NCI-H1694 (cell line): ENCODE measurements around the gene MAP2K3.

Source experiments
- DNase-seq: peaks from one replicate; lab custom pipeline; 2025; lab: John Stamatoyannopoulos, UW

The MAP2K3 gene

DNA sequence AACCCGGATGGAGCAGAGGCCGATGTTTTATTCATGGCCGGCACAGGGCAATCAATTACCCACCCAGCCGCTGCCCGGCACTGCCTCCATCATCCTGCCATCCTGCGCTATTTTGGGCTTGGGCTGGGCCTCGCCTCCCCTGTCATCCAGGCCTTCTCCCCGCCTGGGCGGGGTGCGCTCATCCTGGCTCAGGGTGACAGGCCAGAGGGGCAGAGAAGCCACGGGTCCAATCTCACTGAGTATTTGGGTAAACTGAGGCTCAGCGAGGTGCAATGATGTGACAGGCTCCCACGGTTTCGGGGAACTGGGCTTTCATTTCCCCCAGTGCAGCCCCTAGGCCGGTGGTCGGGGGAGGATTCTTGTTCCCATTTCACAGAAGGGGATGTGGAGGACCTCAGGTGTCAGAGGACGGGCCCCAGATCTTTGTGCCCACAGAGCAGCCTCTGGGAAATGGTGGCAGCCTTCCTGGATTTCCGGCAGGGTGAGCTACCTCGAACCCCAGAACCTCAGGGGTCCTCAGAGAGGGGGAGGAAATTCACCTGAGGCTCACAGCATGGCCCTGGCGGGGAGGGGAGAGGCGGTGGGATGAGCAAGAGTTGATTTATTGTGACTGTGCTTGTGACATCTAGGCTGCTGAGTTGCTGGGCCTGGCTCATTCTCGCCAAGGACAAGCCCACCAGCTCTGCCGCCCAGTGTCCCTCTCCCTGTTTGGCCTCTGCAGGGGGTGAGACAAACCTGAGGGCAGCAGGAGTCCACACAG is 67.9 kb downstream of the MAP2K3 start:
- DNase-seq: no peak

DNA sequence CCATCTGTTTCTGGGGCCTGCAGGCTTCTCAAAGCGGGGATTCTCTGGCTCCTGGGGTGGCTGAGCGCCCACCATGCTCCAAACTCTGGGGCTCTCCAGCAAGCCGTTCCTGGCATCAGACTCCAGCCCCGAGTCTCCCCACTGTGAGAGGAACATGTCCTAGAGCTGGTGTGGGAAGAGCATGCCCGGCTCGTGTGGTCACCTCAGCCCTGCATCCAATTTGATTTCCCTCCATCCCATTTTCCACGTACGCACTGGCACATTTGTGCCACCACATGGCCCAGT is 68.4 kb downstream of the MAP2K3 start:
- no peak for DNase-seq

- no peak for DNase-seq
Observed at GRCh38 chr17:21353326-21354010, 69.0 kb downstream of the MAP2K3 start.

DNA sequence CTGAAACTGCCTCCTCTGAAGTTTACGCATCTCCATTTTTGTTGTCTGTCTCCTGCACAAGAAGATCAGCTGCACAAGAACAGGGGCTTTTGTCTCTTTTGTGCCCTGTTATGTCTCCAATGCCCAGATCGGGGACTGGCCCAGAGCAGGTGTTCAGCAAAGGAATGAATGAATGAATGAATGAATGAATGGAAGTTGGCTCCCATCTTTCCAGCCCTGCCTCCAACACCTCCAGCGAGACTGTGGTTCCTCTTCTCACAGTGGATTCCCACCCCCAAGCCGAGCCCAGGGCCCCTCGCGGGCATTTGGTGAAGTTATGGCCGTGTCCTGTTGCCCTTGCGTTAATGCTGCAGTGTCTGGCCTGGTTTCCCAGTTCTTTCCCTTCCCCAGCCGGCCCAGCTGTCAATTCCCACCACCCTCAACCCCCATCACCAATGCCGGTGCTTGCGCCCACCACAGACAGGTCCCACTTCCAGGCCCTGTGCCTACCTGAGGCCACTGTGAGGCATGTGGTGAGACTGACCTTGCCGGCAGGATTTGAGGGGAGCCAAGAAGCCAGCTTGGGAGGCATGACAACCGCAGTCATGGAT is 70.4 kb downstream of the MAP2K3 start:
- DNase-seq: no peak

DNA sequence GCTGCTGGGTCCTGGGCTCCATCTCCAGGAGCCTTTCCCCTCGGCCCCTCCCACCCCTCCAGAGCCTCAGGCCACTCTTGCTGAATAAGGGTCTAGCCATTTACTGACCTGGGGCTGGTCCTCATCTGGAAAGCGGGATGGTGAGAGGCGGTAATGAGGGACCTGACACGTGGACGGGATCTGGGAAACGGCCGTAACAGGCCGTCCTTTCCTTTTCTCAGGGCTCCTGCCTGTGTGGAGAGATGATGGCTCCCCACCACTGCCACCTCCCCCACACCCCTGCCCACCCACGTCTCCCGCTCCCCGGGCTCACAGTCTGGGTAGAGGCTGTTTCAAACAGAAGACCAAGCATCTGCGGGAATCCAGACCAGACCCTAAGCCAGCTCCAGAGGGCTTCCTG is 71.1 kb downstream of the MAP2K3 start:
- no peak for DNase-seq

- DNase-seq: no peak
Observed at GRCh38 chr17:21356537-21357127, 72.1 kb downstream of the MAP2K3 start.

GRCh38 chr17:21357281-21357680 is 72.8 kb downstream of the MAP2K3 start:
- no peak for DNase-seq

- no peak for DNase-seq
Observed at GRCh38 chr17:21357696-21358656, 73.5 kb downstream of the MAP2K3 start.

DNA sequence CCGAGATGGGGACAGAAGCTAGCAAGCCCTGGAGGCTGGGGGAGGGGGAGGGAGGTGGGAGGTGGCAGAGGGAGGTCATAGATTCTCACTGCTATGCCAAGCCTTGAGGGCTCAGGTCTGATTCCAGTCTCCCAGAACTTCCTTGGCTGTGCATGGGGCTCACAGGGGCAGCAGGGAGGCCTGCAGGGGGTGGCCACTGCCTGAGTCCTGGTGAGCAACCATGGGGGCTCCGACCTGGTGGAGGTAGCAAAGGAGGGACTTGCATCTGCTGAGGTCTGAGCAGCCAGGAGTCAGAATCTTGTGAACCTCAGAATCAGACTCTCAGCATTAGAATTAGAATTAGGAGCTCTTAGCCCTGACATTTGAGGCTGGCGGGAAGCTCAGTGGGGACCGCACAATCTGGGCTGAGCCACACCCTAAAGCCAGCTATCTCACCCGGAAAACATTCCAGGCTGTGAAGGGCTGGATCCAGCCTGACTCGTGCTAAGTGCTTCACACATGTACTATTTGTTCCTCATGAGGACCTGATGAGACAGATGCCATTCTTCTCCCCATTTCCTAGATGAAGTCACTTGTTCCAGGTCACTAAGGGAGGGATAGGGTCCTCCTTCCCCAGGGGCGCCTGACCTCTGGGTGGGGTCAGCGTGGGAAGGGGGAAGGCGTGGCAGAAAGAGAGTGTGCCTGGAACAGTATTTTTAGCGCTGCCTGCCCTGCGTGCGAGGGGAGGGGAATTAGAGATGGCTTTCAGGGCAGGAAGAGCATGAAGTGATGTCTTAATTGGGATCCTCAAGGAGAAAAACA is 74.4 kb downstream of the MAP2K3 start:
- no peak for DNase-seq

GRCh38 chr17:21359483-21359840 is 75.0 kb downstream of the MAP2K3 start:
- DNase-seq: no peak

DNA sequence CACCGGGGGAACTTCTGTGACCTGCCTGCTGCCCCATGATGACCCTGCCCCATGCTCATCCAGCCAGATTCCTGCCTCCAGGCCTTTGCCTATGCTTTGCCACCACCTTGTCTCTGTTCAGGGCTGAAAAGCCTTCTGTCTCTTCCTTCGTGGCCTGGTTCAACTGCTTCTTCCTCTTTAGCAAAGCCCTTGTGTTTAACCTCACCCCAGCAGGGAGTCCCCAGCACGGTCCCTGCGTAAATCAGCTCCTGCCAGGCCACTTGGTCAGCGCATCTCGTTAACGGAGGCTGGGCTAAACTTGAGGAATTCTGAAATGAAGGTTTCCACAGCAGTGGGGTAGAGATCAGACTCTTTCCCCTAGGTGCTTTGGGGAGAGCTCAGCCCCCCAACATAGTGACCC is 75.5 kb downstream of the MAP2K3 start:
- no peak for DNase-seq

GRCh38 chr17:21361020-21361809 is 76.7 kb downstream of the MAP2K3 start:
- DNase-seq: no peak

DNA sequence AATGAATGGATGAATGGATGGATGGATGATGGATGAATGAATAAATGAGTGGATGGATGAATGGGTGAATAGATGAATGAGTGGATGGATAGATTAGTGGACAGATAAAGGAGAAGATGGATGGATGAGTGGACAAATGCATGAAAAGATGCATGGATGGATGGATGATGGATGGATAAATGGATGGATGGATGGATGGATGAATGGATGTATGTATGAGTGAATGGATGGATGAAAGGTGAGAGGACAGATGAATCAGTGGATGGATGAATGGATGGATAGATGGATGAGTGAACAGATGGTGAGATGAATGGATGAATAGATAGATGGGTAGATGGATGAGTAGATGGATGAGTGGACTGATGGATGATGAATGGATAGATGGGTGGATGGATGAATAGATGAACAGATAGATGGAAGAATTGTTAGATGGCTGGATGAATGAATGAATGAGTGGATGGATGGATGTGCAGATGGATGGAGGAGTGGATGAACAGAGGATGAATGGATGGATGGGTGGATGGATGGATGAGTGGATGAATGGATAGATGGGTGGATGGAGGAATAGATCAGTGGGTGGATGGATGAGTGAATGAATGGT is 77.9 kb downstream of the MAP2K3 start:
- DNase-seq: no peak

DNA sequence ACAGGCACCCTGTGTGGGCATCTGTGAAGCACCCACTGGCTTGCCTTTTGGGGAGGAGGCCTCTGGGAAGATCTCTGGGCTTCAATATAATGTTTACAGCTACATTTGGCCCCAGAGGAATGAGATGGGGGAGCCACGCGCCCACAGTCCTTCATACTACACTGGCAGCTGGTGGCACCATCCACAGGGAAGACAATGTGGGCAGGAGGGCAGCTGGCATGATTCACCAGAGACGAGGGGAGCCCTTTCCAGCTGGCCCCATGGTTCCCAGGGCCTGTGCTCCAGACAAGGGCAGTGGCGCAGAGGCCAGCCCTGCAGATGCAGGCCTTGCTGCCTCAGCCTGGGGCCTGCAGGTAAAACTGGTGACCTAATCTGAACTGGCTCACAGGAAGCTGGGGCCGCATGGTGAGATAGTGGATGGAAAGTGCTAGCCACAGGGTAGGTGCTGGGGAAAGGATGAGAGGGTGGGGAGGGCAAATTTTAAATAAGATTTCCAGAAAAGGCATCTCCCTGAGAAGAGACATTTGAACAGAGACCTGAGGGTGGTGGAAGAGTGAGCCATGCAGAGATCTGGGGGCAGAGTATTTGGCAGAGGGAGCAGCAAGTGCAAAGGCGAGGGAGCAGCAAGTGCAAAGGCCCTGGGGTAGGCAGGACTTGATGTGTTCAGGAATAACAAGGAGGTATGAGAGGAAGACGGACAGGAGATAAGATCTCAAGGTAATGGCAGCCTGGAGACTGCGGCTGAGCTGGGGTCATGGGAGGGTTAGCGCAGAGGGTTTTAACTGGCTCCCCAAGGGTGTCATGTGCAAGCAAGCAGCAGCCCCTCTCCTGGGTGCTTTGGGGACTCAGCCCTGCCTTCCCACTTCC is 79.5 kb downstream of the MAP2K3 start:
- no peak for DNase-seq
